ENCODE data around the gene HTR1A.

The HTR1A gene

GRCh38 chr5:63953217-63953616, 9.0 kb downstream of the HTR1A start:
- ATAC-seq (replicated peaks): no peak

GRCh38 chr5:63935103-63935502, 27.1 kb downstream of the HTR1A start:
- ATAC-seq (replicated peaks): no peak
- H3K4me1 Mint-ChIP-seq (ENCODE audit: low read depth in 2 of 2): no peaks in the 10 kb centered on the region
- no peak overlapping the region for H3K27ac Mint-ChIP-seq
- H3K36me3 Mint-ChIP-seq (ENCODE audit: insufficient read depth): no peaks in the 10 kb centered on the region
- no peak for DNase-seq
- H3K27me3 Mint-ChIP-seq: no peaks in the 10 kb centered on the region
- peaks cover 3 to 9% of the 10 kb centered on the region in 2 donors for H3K9me3 Mint-ChIP-seq
- no peak overlapping the region for H3K4me3 Mint-ChIP-seq

More at GRCh38 chr5:63953217-63953616, 9.0 kb downstream of the HTR1A start:
- H3K27me3 Mint-ChIP-seq: no peaks in the 10 kb centered on the region
- DNase-seq: no peak
- no peaks in the 10 kb centered on the region for H3K4me1 Mint-ChIP-seq (ENCODE audit: low read depth in 2 of 2)
- H3K4me3 Mint-ChIP-seq: no peak overlapping the region
- H3K36me3 Mint-ChIP-seq (ENCODE audit: insufficient read depth): no peaks in the 10 kb centered on the region
- H3K27ac Mint-ChIP-seq: no peak overlapping the region
- H3K9me3 Mint-ChIP-seq: peaks cover 4 to 20% of the 10 kb centered on the region in 2 donors

- no peaks in the 10 kb centered on the region for H3K27me3 Mint-ChIP-seq
- ATAC-seq (replicated peaks): no peak
These were observed 30.4 kb downstream of the HTR1A start for GRCh38 chr5:63931836-63932235.

GRCh38 chr5:63928451-63928850, 33.8 kb downstream of the HTR1A start:
- no peak for ATAC-seq (replicated peaks)
- H3K27me3 Mint-ChIP-seq: no peaks in the 10 kb centered on the region
- no peak for DNase-seq
- H3K4me3 Mint-ChIP-seq: no peak overlapping the region
- H3K36me3 Mint-ChIP-seq (ENCODE audit: insufficient read depth): no peaks in the 10 kb centered on the region
- peaks cover 0 to 10% of the 10 kb centered on the region in 2 donors for H3K9me3 Mint-ChIP-seq
- no peaks in the 10 kb centered on the region for H3K4me1 Mint-ChIP-seq (ENCODE audit: low read depth in 2 of 2)
- no peak overlapping the region for H3K27ac Mint-ChIP-seq

More at GRCh38 chr5:63931836-63932235, 30.4 kb downstream of the HTR1A start:
- Mint-ChIP-seq H3K4me1 (ENCODE audit: low read depth in 2 of 2) (no peaks in the 10 kb centered on the region), H3K36me3 (ENCODE audit: insufficient read depth) (no peaks in the 10 kb centered on the region), H3K4me3 (no peak overlapping the region), H3K9me3 (peaks cover 9% of the 10 kb centered on the region in 2 donors), H3K27ac (no peak overlapping the region)
- no peak for DNase-seq

- Mint-ChIP-seq H3K27me3 (no peaks in the 10 kb centered on the region), H3K36me3 (ENCODE audit: insufficient read depth) (no peaks in the 10 kb centered on the region), H3K4me1 (ENCODE audit: low read depth in 2 of 2) (no peaks in the 10 kb centered on the region), H3K9me3 (peaks cover 14 to 15% of the 10 kb centered on the region in 2 donors), H3K4me3 (no peak overlapping the region), H3K27ac (no peak overlapping the region)
- ATAC-seq (replicated peaks) (no peak), DNase-seq (no peak)
These were observed 38.3 kb downstream of the HTR1A start for GRCh38 chr5:63923914-63924313.

- DNase-seq (no peak), ATAC-seq (replicated peaks) (no peak)
- no peak overlapping the region for H3K27ac Mint-ChIP-seq
- H3K4me3 Mint-ChIP-seq: no peak overlapping the region
- no peaks in the 10 kb centered on the region for H3K27me3 Mint-ChIP-seq
- no peaks in the 10 kb centered on the region for H3K36me3 Mint-ChIP-seq (ENCODE audit: insufficient read depth)
- H3K9me3 Mint-ChIP-seq: peaks cover 8 to 27% of the 10 kb centered on the region in 2 donors
- H3K4me1 Mint-ChIP-seq (ENCODE audit: low read depth in 2 of 2): no peaks in the 10 kb centered on the region
These were observed 42.3 kb downstream of the HTR1A start for GRCh38 chr5:63919763-63920478.

- DNase-seq (no peak), ATAC-seq (replicated peaks) (no peak)
- Mint-ChIP-seq H3K27ac (no peak overlapping the region), H3K27me3 (no peaks in the 10 kb centered on the region), H3K36me3 (ENCODE audit: insufficient read depth) (no peaks in the 10 kb centered on the region), H3K4me3 (no peak overlapping the region), H3K4me1 (ENCODE audit: low read depth in 2 of 2) (no peaks in the 10 kb centered on the region), H3K9me3 (peaks cover 5 to 24% of the 10 kb centered on the region in 2 donors)
These were observed 45.5 kb downstream of the HTR1A start for GRCh38 chr5:63916786-63917185.

- Mint-ChIP-seq H3K4me3 (no peak overlapping the region), H3K9me3 (peaks cover 5 to 12% of the 10 kb centered on the region in 2 donors), H3K36me3 (ENCODE audit: insufficient read depth) (no peaks in the 10 kb centered on the region), H3K27ac (no peak overlapping the region), H3K4me1 (ENCODE audit: low read depth in 2 of 2) (no peaks in the 10 kb centered on the region), H3K27me3 (no peaks in the 10 kb centered on the region)
- ATAC-seq (replicated peaks): no peak
- DNase-seq: no peak
These were observed 50.4 kb downstream of the HTR1A start for GRCh38 chr5:63911871-63912270.
